ENCODE data around the gene RFPL3.

RFPL3 gene

DNA sequence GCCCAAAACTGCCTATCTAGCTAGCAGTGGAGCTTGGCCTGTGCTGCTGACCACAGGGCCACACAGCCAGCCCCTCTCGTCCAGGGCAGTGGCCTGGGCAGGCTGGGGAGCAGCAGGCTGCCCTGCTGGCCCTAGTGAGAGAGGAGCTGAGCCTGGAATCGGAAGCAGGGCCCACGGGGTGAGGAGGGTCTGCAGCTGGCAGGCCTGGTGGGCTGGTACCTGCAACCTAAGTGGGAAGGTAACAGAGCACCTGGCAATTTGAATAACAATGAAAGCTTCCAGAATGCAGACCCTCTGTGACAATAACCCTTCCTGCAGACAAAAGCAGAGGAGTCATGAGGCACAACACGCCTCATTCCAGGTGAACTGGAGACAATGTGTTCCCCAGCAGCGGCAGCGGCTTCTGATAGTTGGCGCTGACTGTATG lies 31.8 kb upstream of the RFPL3 start:
- TF ChIP-seq TAF1 (IDR thresholded peaks at IDR 0.05; ENCODE audit: borderline replicate concordance, insufficient read depth, low read length) (no peak), SIN3A (IDR thresholded peaks at IDR 0.05; ENCODE audit: borderline replicate concordance, insufficient read depth, low read length) (no peak), FOXP2 (optimal IDR thresholded peaks at IDR 0.05; ENCODE audit: borderline replicate concordance, extremely low read depth, extremely low read length, insufficient read depth) (no peak), POLR2AphosphoS5 (IDR thresholded peaks at IDR 0.05; ENCODE audit: low read depth, low read length) (no peak)
- TF ChIP-seq, protein P1, sequence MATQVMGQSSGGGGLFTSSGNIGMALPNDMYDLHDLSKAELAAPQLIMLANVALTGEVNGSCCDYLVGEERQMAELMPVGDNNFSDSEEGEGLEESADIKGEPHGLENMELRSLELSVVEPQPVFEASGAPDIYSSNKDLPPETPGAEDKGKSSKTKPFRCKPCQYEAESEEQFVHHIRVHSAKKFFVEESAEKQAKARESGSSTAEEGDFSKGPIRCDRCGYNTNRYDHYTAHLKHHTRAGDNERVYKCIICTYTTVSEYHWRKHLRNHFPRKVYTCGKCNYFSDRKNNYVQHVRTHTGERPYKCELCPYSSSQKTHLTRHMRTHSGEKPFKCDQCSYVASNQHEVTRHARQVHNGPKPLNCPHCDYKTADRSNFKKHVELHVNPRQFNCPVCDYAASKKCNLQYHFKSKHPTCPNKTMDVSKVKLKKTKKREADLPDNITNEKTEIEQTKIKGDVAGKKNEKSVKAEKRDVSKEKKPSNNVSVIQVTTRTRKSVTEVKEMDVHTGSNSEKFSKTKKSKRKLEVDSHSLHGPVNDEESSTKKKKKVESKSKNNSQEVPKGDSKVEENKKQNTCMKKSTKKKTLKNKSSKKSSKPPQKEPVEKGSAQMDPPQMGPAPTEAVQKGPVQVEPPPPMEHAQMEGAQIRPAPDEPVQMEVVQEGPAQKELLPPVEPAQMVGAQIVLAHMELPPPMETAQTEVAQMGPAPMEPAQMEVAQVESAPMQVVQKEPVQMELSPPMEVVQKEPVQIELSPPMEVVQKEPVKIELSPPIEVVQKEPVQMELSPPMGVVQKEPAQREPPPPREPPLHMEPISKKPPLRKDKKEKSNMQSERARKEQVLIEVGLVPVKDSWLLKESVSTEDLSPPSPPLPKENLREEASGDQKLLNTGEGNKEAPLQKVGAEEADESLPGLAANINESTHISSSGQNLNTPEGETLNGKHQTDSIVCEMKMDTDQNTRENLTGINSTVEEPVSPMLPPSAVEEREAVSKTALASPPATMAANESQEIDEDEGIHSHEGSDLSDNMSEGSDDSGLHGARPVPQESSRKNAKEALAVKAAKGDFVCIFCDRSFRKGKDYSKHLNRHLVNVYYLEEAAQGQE (IDR thresholded peaks at IDR 0.05; ENCODE audit: insufficient read depth in 1 of 2, low read depth in 2 of 2, low read length in 2 of 2), result no peak

DNA sequence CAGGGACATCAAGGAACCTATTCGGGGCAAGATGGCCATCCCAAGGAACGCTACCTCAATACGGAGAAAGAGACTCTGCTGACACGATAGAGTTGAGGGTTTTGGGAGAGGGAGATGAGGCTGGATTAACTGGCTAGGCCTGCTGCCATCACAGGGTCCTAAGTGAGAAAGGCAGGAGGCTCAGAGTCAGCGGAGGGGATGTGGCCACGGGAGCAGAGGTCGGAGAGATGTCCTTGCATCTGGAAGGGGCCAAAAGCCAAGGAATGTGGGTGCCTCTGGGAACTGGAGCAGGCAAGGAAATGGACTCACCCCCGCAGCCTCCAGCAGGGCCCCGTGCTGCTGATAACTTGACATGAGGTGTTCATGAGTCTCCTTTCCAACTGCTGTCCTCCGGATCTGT lies 31.0 kb upstream of the RFPL3 start:
- no peak for TF ChIP-seq SIN3A (IDR thresholded peaks at IDR 0.05; ENCODE audit: borderline replicate concordance, insufficient read depth, low read length)
- TF ChIP-seq FOXP2 (optimal IDR thresholded peaks at IDR 0.05; ENCODE audit: borderline replicate concordance, extremely low read depth, extremely low read length, insufficient read depth), result no peak
- TF ChIP-seq, protein P1 (IDR thresholded peaks at IDR 0.05; ENCODE audit: insufficient read depth in 1 of 2, low read depth in 2 of 2, low read length in 2 of 2), result no peak
- no peak for TF ChIP-seq TAF1 (IDR thresholded peaks at IDR 0.05; ENCODE audit: borderline replicate concordance, insufficient read depth, low read length)
- no peak for TF ChIP-seq POLR2AphosphoS5 (IDR thresholded peaks at IDR 0.05; ENCODE audit: low read depth, low read length)

DNA sequence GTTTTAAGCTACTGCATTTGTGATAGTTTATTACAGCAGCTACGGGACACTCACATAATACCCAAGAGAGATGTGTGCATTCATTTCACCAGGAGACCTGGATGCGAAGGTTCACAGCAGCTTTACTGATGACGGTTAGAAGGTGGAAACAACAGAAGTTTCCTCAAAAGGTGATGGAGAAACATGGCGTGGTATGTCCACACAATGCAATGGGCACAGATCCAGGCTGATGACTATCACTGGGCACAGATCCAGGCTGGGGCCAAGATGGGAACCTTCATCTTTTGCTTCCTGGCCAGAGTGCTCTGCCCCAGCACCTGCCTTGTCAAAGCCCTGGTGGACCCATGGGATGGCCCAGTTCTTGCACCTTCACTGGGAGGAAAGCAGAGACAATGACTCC lies 30.6 kb upstream of the RFPL3 start:
- TF ChIP-seq POLR2AphosphoS5 (IDR thresholded peaks at IDR 0.05; ENCODE audit: low read depth, low read length) (no peak), FOXP2 (optimal IDR thresholded peaks at IDR 0.05; ENCODE audit: borderline replicate concordance, extremely low read depth, extremely low read length, insufficient read depth) (no peak), TAF1 (IDR thresholded peaks at IDR 0.05; ENCODE audit: borderline replicate concordance, insufficient read depth, low read length) (no peak), SIN3A (IDR thresholded peaks at IDR 0.05; ENCODE audit: borderline replicate concordance, insufficient read depth, low read length) (no peak)
- TF ChIP-seq, protein P1 (IDR thresholded peaks at IDR 0.05; ENCODE audit: insufficient read depth in 1 of 2, low read depth in 2 of 2, low read length in 2 of 2), result no peak

DNA sequence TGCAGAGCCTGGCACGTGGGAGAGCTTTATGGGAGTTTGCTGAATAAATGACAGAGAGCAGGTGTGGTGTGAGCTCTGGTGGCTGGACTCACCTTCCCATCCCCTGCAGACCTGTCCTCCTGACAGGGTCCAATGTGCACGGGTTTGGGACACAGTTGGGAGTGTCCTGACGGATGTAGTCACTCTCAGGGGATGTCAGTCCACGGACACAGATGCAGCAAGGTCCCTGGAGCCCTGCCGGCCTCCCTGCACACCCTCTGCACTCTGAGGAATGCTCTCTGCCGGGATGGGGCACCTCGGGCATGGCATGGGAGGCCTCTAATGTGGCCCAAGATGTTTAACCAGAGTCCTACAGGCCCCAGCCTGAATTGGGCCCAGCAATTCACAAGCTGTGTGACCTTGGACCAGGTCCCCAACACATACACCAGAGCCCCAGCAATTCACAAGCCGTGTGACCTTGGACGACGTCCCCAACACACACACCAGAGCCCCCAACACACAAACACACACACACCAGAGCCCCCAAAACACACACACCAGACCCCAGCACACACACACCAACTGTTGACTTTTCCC lies 30.0 kb upstream of the RFPL3 start:
- TF ChIP-seq SIN3A (IDR thresholded peaks at IDR 0.05; ENCODE audit: borderline replicate concordance, insufficient read depth, low read length) (no peak), FOXP2 (optimal IDR thresholded peaks at IDR 0.05; ENCODE audit: borderline replicate concordance, extremely low read depth, extremely low read length, insufficient read depth) (no peak), TAF1 (IDR thresholded peaks at IDR 0.05; ENCODE audit: borderline replicate concordance, insufficient read depth, low read length) (no peak), POLR2AphosphoS5 (IDR thresholded peaks at IDR 0.05; ENCODE audit: low read depth, low read length) (no peak)
- TF ChIP-seq, protein P1 (IDR thresholded peaks at IDR 0.05; ENCODE audit: insufficient read depth in 1 of 2, low read depth in 2 of 2, low read length in 2 of 2), result no peak

All from PFSK-1 (cell line).